HG02759 (cell line): ENCODE data around the gene ABCF2.

Experiments
- ATAC-seq: cut with Tn5 transposase; IDR thresholded peaks from one replicate; pipeline ENCODE4 v1.9.1; 2021; ENCODE audit warnings: mild to moderate bottlenecking, moderate library complexity; ENCODE audit not compliant: unreplicated experiment

Gene ABCF2

GRCh38 chr7:151175047-151175792 is 51.8 kb downstream of the ABCF2 start:
- no peak for ATAC-seq

GRCh38 chr7:151174246-151175046 is 52.6 kb downstream of the ABCF2 start:
- no peak for ATAC-seq

- no peak for ATAC-seq
These were observed 53.4 kb downstream of the ABCF2 start for GRCh38 chr7:151173386-151174245.

GRCh38 chr7:151172273-151173141 is 54.5 kb downstream of the ABCF2 start:
- ATAC-seq, result peak; percentile 71

- ATAC-seq, result no peak
These were observed 58.2 kb downstream of the ABCF2 start for GRCh38 chr7:151168787-151169162.

DNA sequence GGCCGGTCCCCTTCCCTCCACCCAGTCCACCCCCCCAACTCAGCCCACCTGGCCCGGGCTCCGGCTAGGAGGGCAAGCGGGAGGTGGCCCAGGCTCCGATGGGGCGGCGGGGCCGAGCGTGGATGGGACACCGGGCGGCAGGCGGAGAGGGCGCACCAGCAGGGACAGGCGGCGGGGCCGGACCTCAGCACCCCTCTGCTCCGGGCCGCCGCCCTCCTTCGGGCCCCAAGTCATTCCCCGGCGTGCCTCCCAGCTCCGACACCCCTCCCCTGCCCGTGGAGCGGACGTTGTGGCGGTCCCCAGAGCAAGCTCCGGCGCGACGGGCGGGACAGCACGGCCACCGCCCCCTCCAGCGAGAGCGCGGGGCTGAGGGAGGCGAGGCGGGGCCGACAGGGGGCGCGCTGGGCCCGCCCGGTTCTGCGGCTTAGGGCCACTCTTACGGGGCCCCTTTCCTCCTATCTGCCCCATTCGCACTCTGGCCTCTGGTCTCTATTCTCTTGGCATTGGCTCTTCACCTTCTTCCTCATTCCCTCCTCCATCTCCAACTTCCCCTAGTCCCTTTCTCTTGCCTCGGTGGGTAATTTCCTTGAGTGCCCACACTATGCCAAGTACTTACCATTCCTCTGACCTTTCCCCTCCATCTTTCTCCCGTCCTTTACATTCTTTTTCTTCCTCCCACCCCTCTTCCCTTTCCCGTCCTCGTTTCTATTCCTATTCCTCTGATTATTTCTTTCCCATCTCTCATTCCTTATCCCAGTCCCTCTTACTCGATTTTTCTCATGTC is 58.8 kb downstream of the ABCF2 start:
- ATAC-seq, result peak; percentile 69

DNA sequence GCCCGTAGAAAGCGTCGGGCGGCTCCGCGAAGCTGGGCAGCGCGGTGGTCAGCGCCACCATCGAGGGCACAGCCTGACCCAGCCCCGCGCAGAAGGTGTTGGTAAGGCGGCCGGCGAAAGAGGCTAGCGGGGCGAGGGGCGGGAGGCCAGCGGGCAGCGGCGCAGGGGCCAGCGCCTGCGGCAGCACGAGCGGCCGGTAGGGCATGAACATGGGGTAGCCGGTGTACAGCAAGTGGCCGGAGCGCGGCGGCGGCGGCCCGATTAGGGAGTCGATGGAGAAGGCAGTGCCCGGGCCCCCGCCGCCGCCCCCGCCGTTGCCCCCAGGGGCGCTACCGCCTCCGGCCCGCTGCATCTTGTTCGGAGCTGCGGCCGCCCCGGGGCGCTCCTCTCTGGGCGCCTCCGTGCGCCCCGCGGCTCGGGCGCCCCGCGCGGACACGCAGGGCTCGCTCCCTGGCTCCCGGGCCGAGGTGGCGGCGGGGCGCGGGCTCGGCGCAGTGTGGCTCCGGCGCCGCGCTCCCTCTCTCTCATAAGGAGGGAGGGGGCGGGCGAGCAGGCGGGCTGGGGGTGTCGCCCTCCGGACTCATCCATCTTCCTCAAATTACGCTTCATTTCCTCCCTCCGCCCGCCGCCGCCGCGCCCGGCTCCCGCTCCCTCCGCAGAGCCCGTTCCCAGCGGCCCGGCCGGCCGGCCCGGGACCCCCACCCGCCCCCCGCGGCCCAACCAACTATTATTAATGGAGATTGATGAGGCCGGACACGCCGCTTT is 59.6 kb downstream of the ABCF2 start, which contains the start of gene GBX1:
TSS of gene GBX1 (minus strand) at position 498 of the 765 bp plus-strand sequence. CDS start at position 352, 146 bp downstream.
- ATAC-seq, result peak; percentile 11

GRCh38 chr7:151166629-151167196 is 60.3 kb downstream of the ABCF2 start:
- ATAC-seq, result no peak
